Lower leg skin (tissue), 4 donors: ENCODE results near the gene NEUROD4. TPM values are rescaled to one million over a fixed set of nuclear protein-coding genes. Genes with fewer than 3 reads are reported as not detected.

ENCODE experiments used
- DNase-seq, 2 donors: peaks; one replicate each; pipeline ENCODE4 v3.0.0-alpha.2; 2019; ENCODE audit warnings: low spot score in 2 of 2
- H3K4me3 ChIP-seq: fragments of 200-600 bp; sonication (generic); 2 replicates; pipeline ENCODE4 v1.5.1; 2017; ENCODE audit warnings: mild to moderate bottlenecking, low read depth; ENCODE audit not compliant: poor library complexity, severe bottlenecking
- CTCF ChIP-seq, 3 donors: fragments of 450-650 bp; IDR thresholded peaks; one replicate each; pipeline ENCODE4 v1.5.1; 2016; ENCODE audit warnings: antibody characterized with exemption in 3 of 3, mild to moderate bottlenecking in 3 of 3, moderate library complexity in 2 of 3
- POLR2A ChIP-seq, 2 donors: fragments of 450-650 bp; IDR thresholded peaks; one replicate each; pipeline ENCODE4 v1.6.1; 2016 to 2017; ENCODE audit warnings: antibody characterized with exemption in 2 of 2, mild to moderate bottlenecking in 1 of 2, moderate library complexity in 1 of 2
- WGBS, 2 donors: methylation state at CpG; one replicate each; pipeline ENCODE4 v1.1.5; 2018; 5-methylcytosine and 5-hydroxymethylcytosine counted together
- intact Hi-C: fragments of 100-400 bp; cut with DNase I; formaldehyde crosslinking; loops from one replicate; pipeline ENCODE4 v1.15.0; 2023; ENCODE audit warnings: low total_unique reads
- total RNA-seq, 4 donors: library from RNA; depleted of rRNA; stranded (reverse); fragments of >200 nt; gene quantifications; one replicate each; pipeline ENCODE4 v1.1.0, GENCODE V29; 2016

NEUROD4 gene
- total RNA-seq, 4 donors from 2014 or later, result not detected

- 69 to 77% methylated on average over 4 of the region's 4 CpGs for WGBS, 2 donors
Observed at GRCh38 chr12:55041345-55042055, 21.7 kb downstream of the NEUROD4 start.

DNA sequence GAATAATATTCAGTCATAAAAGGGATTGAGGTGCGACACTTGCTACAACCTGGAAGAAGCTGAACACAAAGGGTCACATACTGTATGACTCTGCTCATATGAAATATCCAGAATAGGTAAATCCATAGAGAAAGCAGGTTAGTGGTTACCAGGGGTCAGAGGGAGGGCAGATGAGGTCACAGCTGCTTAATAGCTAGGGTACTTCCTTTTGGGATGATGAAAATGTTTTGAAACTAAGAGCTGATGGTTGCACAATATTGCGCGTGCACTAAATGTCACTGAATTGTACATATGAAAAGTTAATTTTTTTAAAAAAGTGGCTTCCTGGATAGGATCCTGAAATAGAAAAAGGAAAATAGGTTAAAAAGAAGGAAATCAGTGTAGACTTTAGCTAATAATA is 23.8 kb downstream of the NEUROD4 start:
- DNase-seq, result peak in 1 of 2 donors; percentile 30
- TF ChIP-seq CTCF (IDR thresholded peaks at IDR 0.05) (no peak), POLR2A (IDR thresholded peaks at IDR 0.05) (no peak)
- no peak overlapping the region for H3K4me3 ChIP-seq
- intact Hi-C loops, result no loop called here
- WGBS, 2 donors, result 86 to 93% methylated on average over 3 of the region's 3 CpGs

More at GRCh38 chr12:55041345-55042055, 21.7 kb downstream of the NEUROD4 start:
- DNase-seq, result no peak
- H3K4me3 ChIP-seq, result no peak overlapping the region
- no peak for TF ChIP-seq POLR2A (IDR thresholded peaks at IDR 0.05)
- no peak for TF ChIP-seq CTCF (IDR thresholded peaks at IDR 0.05)
- intact Hi-C loops, result no loop called here

DNA sequence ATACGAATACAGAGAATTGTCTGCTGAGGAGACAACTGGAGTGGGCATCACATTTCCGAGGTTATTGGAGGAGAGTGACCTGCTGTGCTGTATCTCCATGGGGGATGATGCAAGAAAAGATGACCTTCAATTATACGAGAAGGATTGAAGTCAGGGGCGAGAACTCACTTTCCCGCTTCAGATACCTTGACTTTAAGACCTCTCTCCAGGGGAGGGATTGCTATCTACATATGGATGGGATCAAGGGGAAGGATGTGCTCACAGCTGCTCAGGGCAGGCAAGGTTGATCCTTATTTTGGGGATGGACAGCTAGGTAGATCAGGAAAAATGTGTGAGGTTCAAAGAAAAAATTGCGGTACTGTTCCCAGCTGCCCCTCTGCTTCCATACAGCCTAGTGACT is 24.4 kb downstream of the NEUROD4 start:
- 63 to 71% methylated on average over 6 of the region's 6 CpGs for WGBS, 2 donors
- intact Hi-C loops, result no loop called here
- H3K4me3 ChIP-seq, result no peak overlapping the region
- TF ChIP-seq CTCF (IDR thresholded peaks at IDR 0.05) (no peak), POLR2A (IDR thresholded peaks at IDR 0.05) (no peak)
- no peak for DNase-seq

GRCh38 chr12:55049676-55050075 is 29.9 kb downstream of the NEUROD4 start:
- intact Hi-C loops, result no loop called here
- no peak for DNase-seq

GRCh38 chr12:55051197-55051947 is 31.6 kb downstream of the NEUROD4 start:
- TF ChIP-seq CTCF (IDR thresholded peaks at IDR 0.05) (no peak), POLR2A (IDR thresholded peaks at IDR 0.05) (no peak)
- intact Hi-C loops, result no loop called here
- no peak for DNase-seq
- H3K4me3 ChIP-seq, result no peak overlapping the region
- 52 to 53% methylated on average over 7 of the region's 7 CpGs for WGBS, 2 donors

More at GRCh38 chr12:55049676-55050075, 29.9 kb downstream of the NEUROD4 start:
- 88 to 91% methylated on average over 16 of the region's 16 CpGs for WGBS, 2 donors
- no peak overlapping the region for H3K4me3 ChIP-seq
- TF ChIP-seq POLR2A (IDR thresholded peaks at IDR 0.05) (no peak), CTCF (IDR thresholded peaks at IDR 0.05) (no peak)
